GM18519 (cell line): ENCODE results near the gene HOXD8.

Experiments used
- ATAC-seq: cut with Tn5 transposase; IDR thresholded peaks from one replicate; pipeline ENCODE4 v1.9.1; 2021; ENCODE audit warnings: mild to moderate bottlenecking, moderate library complexity; ENCODE audit not compliant: unreplicated experiment, low FRiP score

HOXD8 gene

GRCh38 chr2:176142281-176142680, 12.8 kb downstream of the HOXD8 start:
- ATAC-seq: no peak

GRCh38 chr2:176145085-176145969, 15.8 kb downstream of the HOXD8 start:
- ATAC-seq: no peak

- no peak for ATAC-seq
Measured at GRCh38 chr2:176146101-176146500, 16.6 kb downstream of the HOXD8 start.

GRCh38 chr2:176146645-176147044, 17.1 kb downstream of the HOXD8 start:
- no peak for ATAC-seq

GRCh38 chr2:176147210-176147799, 17.8 kb downstream of the HOXD8 start:
- no peak for ATAC-seq

GRCh38 chr2:176147800-176148496, 18.4 kb downstream of the HOXD8 start:
- ATAC-seq: no peak

GRCh38 chr2:176148751-176149421, 19.4 kb downstream of the HOXD8 start:
- ATAC-seq: no peak

- no peak for ATAC-seq
Measured at GRCh38 chr2:176149481-176149938, 20.0 kb downstream of the HOXD8 start.

GRCh38 chr2:176149939-176150583, 20.6 kb downstream of the HOXD8 start:
- no peak for ATAC-seq

- ATAC-seq: no peak
Measured at GRCh38 chr2:176150584-176151441, 21.3 kb downstream of the HOXD8 start.

- no peak for ATAC-seq
Measured at GRCh38 chr2:176151442-176152287, 22.2 kb downstream of the HOXD8 start, which contains the start of gene HOXD4. HOXD4 (plus strand) TSS chr2:176151550; CDS start chr2:176151634, 84 bp downstream.

- ATAC-seq: no peak
Measured at GRCh38 chr2:176152350-176153181, 23.1 kb downstream of the HOXD8 start.

- no peak for ATAC-seq
Measured at GRCh38 chr2:176154576-176155252, 25.2 kb downstream of the HOXD8 start.

GRCh38 chr2:176155356-176156044, 26.0 kb downstream of the HOXD8 start:
- ATAC-seq: no peak

- no peak for ATAC-seq
Measured at GRCh38 chr2:176156301-176156806, 26.8 kb downstream of the HOXD8 start.
